ENCODE data around the gene TRIM67. TPM values are rescaled to one million over a fixed set of nuclear protein-coding genes. Genes with fewer than 3 reads are reported as not detected.

The TRIM67 gene
- total RNA-seq, 1 experiment from 2014 or later: 0.54 TPM

DNA sequence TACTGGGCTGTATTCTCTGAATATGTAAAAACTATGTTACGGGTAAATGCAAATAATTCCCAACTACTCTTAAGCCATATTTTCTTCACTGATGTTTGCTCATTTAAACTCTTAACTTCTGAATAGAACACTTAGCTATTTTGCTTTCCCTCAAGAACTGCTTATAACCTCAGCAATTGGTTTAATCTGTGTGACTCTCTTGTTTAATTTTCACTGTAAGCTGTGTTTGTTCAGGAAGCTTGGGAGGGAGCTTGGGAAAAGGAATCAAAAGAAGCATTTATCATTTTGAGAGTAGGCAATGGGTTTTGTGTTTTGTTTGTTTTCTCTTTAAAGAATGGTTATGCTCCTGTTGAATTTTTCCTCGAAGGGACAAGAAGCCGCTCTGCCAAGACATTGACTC lies 103.5 kb downstream of the TRIM67 start:
- no peak overlapping the region for H3K4me3 ChIP-seq (ENCODE audit: low read depth, low read length)
- no peak for TF ChIP-seq CTCF (IDR thresholded peaks at IDR 0.05; ENCODE audit: insufficient read depth in 1 of 2, low read depth in 1 of 2, low read length in 1 of 2, severe bottlenecking in 1 of 2, unreplicated experiment in 1 of 2)
- POLR2A ChIA-PET: no interaction called here
- no peak overlapping the region for H3K27ac Mint-ChIP-seq (ENCODE audit: unreplicated experiment)
- H3K36me3 ChIP-seq (ENCODE audit: control insufficient read depth, insufficient read depth, low read length): peaks cover 3% of the 10 kb centered on the region
- CTCF ChIA-PET: no interaction called here
- H3K4me1 ChIP-seq: no peaks in the 10 kb centered on the region
- BruUV-seq (replicated peaks): no TSS peak
- H3K4me3 Mint-ChIP-seq (ENCODE audit: unreplicated experiment): no peak overlapping the region
- H3K27me3 ChIP-seq (replicated peaks; ENCODE audit: control insufficient read depth, insufficient read depth, low read length): no peaks in the 10 kb centered on the region
- H3K4me1 Mint-ChIP-seq (ENCODE audit: low read depth, unreplicated experiment): no peaks in the 10 kb centered on the region
- peaks cover 71% of the 10 kb centered on the region for H3K36me3 Mint-ChIP-seq (ENCODE audit: insufficient read depth, unreplicated experiment)
- DNase-seq: no peak
- intact Hi-C loops (cut with micrococcal nuclease; ENCODE audit: unreplicated experiment): no loop called here
- no peaks in the 10 kb centered on the region for H3K9me3 ChIP-seq
- H3K27me3 Mint-ChIP-seq (ENCODE audit: insufficient read depth, unreplicated experiment): no peaks in the 10 kb centered on the region
- no peaks in the 10 kb centered on the region for H3K9me3 Mint-ChIP-seq (ENCODE audit: unreplicated experiment)

DNA sequence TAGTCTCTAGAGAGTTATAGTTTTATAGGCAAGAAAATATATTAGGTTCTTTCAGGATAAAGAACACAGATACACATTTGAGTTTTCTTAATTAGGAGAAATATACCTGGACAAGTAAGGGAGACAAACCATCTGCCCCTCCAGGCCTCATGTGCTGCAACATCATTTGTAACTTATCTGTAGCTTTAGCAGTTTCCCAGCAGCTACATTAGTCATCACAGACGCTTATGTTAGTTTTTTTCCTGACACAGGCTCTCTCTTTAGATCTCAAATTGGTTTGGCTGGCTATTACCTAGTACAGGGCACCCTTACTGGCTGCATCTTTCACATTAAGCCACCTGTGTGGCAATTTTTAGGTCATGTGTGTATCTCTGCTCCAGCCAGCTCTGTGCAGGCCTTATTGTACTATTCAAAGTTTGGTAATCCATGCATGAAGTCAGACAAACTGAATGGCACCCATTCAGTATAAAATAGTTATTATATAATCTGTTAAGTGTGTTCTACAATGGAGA lies 105.0 kb downstream of the TRIM67 start:
- no peaks in the 10 kb centered on the region for H3K4me1 ChIP-seq
- Mint-ChIP-seq H3K27me3 (ENCODE audit: insufficient read depth, unreplicated experiment) (no peaks in the 10 kb centered on the region), H3K27ac (ENCODE audit: unreplicated experiment) (no peak overlapping the region), H3K9me3 (ENCODE audit: unreplicated experiment) (no peaks in the 10 kb centered on the region), H3K4me3 (ENCODE audit: unreplicated experiment) (no peak overlapping the region), H3K4me1 (ENCODE audit: low read depth, unreplicated experiment) (no peaks in the 10 kb centered on the region), H3K36me3 (ENCODE audit: insufficient read depth, unreplicated experiment) (peaks cover 81% of the 10 kb centered on the region)
- no peak for DNase-seq
- no peaks in the 10 kb centered on the region for H3K27me3 ChIP-seq (replicated peaks; ENCODE audit: control insufficient read depth, insufficient read depth, low read length)
- peaks cover 3% of the 10 kb centered on the region for H3K36me3 ChIP-seq (ENCODE audit: control insufficient read depth, insufficient read depth, low read length)
- intact Hi-C loops (cut with micrococcal nuclease; ENCODE audit: unreplicated experiment): no loop called here
- TF ChIP-seq CTCF (IDR thresholded peaks at IDR 0.05; ENCODE audit: insufficient read depth in 1 of 2, low read depth in 1 of 2, low read length in 1 of 2, severe bottlenecking in 1 of 2, unreplicated experiment in 1 of 2): no peak
- no peak overlapping the region for H3K4me3 ChIP-seq (ENCODE audit: low read depth, low read length)
- BruUV-seq (replicated peaks): no TSS peak
- ChIA-PET POLR2A (no interaction called here), CTCF (no interaction called here)
- H3K9me3 ChIP-seq: no peaks in the 10 kb centered on the region

Other genes with a start within 250 kb of the TRIM67 start
- 55.8 and 57.6 TPM in 2 replicates for gene TTC13, start 183.2 kb upstream of the TRIM67 start, total RNA-seq (2022)
- gene ARV1, start 183.0 kb upstream of the TRIM67 start, total RNA-seq (2022): 8.6 and 9.8 TPM in 2 replicates
- gene FAM89A, start 121.8 kb upstream of the TRIM67 start, total RNA-seq (2022): 38.8 and 44.2 TPM in 2 replicates
- gene GNPAT, start 79.2 kb downstream of the TRIM67 start, total RNA-seq (2022): 64.4 and 72.8 TPM in 2 replicates
- 17.2 and 18.3 TPM in 2 replicates for gene EXOC8, start 175.8 kb downstream of the TRIM67 start, total RNA-seq (2022)
- gene SPRTN, start 176.2 kb downstream of the TRIM67 start, total RNA-seq (2022): 21.3 and 24.9 TPM in 2 replicates

Data from Caco-2 (cell line).